ENCODE results near the gene MTHFD1L. TPM values are rescaled to one million over a fixed set of nuclear protein-coding genes. Genes with fewer than 3 reads are reported as not detected.

The MTHFD1L gene
- total RNA-seq, 1 experiment from 2014 or later, result 47.8 TPM

DNA sequence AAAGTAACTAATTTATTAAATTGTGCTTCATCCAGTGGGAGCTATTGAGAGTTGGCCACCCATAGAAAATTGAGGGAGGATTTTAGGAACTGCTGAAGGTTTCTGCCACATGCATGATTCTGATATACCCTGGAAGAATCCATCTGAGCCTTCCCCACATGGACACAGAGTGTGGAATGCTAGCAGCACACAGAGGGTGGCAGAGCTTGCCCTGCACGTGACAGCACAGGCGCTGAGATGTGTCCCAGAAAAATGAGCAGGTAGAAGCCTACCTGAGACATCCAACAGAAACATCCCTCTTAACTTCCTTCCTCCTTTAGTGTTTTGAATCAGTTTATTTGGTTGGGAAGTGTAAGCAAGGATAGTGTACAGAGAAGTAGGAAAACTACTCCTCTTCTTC is 96.9 kb downstream of the MTHFD1L start:
- Mint-ChIP-seq H3K4me3 (ENCODE audit: low read depth, unreplicated experiment) (no peak overlapping the region), H3K9me3 (ENCODE audit: low read depth, unreplicated experiment) (no peaks in the 10 kb centered on the region), H3K27me3 (ENCODE audit: unreplicated experiment) (no peaks in the 10 kb centered on the region), H3K36me3 (ENCODE audit: insufficient read depth, unreplicated experiment) (peaks cover 18% of the 10 kb centered on the region), H3K4me1 (ENCODE audit: low read depth, unreplicated experiment) (no peaks in the 10 kb centered on the region), H3K27ac (ENCODE audit: unreplicated experiment) (no peak overlapping the region)
- intact Hi-C loops (cut with micrococcal nuclease; ENCODE audit: unreplicated experiment), result no loop called here
- no peak for DNase-seq
- CTCF ChIA-PET, result interaction anchor here (0.7 kb wide), 1 partner anchor 36 kb away, joined by 3 read pairs; no protein-coding TSS in a partner anchor
- no TSS peak for BruUV-seq (replicated peaks)
- TF ChIP-seq, protein P1, sequence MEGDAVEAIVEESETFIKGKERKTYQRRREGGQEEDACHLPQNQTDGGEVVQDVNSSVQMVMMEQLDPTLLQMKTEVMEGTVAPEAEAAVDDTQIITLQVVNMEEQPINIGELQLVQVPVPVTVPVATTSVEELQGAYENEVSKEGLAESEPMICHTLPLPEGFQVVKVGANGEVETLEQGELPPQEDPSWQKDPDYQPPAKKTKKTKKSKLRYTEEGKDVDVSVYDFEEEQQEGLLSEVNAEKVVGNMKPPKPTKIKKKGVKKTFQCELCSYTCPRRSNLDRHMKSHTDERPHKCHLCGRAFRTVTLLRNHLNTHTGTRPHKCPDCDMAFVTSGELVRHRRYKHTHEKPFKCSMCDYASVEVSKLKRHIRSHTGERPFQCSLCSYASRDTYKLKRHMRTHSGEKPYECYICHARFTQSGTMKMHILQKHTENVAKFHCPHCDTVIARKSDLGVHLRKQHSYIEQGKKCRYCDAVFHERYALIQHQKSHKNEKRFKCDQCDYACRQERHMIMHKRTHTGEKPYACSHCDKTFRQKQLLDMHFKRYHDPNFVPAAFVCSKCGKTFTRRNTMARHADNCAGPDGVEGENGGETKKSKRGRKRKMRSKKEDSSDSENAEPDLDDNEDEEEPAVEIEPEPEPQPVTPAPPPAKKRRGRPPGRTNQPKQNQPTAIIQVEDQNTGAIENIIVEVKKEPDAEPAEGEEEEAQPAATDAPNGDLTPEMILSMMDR (IDR thresholded peaks at IDR 0.05; ENCODE audit: unreplicated experiment), result no peak

DNA sequence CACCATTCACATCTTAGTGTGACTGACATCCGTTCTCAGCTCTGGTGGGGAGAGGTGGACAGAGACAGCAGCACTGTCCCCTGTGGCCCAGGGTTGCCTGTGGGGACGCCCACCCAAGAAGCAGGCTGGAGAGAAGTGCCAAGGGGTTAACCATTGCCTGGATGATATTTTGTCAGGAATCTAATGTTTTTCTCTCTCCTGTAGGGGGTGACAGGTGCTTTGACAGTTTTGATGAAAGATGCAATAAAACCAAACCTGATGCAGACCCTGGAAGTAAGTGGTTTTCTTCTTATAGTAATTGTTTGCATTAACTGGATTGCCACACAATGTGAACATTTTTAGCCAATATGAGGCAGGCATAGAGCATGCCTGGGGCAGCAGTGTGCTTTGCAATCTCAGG is 99.3 kb downstream of the MTHFD1L start:
- H3K36me3 Mint-ChIP-seq (ENCODE audit: insufficient read depth, unreplicated experiment), result peaks cover 26% of the 10 kb centered on the region

DNA sequence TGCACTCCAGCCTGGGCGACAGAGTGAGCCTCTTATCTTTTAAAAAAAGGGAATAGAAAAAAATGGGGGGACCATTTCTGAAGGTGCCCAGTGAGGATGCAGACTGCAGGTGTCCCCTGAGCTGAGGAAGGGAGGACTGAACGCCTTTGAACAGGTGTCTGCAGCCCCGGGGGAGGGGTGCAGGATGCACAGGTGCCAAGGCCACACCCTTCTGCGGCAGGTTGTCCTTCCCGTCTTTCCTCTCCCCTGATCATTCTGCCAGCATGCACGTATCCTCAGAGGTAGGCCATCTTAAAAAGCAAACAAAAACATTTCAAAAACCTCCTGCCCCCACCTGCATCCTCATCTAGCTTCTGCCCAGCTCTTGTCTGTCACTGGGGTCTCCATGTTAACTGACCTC is 101.3 kb downstream of the MTHFD1L start:
- no peak overlapping the region for H3K4me3 Mint-ChIP-seq (ENCODE audit: low read depth, unreplicated experiment)
- no peaks in the 10 kb centered on the region for H3K9me3 Mint-ChIP-seq (ENCODE audit: low read depth, unreplicated experiment)
- peaks cover 26% of the 10 kb centered on the region for H3K36me3 Mint-ChIP-seq (ENCODE audit: insufficient read depth, unreplicated experiment)
- intact Hi-C loops (cut with micrococcal nuclease; ENCODE audit: unreplicated experiment), result no loop called here
- H3K27me3 Mint-ChIP-seq (ENCODE audit: unreplicated experiment), result no peaks in the 10 kb centered on the region
- TF ChIP-seq, protein P1 (IDR thresholded peaks at IDR 0.05; ENCODE audit: unreplicated experiment), result no peak
- CTCF ChIA-PET, result no interaction called here
- H3K27ac Mint-ChIP-seq (ENCODE audit: unreplicated experiment), result peak overlapping the region; percentile 52
- no peak for DNase-seq
- H3K4me1 Mint-ChIP-seq (ENCODE audit: low read depth, unreplicated experiment), result no peaks in the 10 kb centered on the region
- no TSS peak for BruUV-seq (replicated peaks)

More for the DNA sequence above, 99.3 kb downstream of the MTHFD1L start:
- no peaks in the 10 kb centered on the region for H3K4me1 Mint-ChIP-seq (ENCODE audit: low read depth, unreplicated experiment)
- intact Hi-C loops (cut with micrococcal nuclease; ENCODE audit: unreplicated experiment), result no loop called here
- CTCF ChIA-PET, result no interaction called here
- no peak overlapping the region for H3K27ac Mint-ChIP-seq (ENCODE audit: unreplicated experiment)
- H3K27me3 Mint-ChIP-seq (ENCODE audit: unreplicated experiment), result no peaks in the 10 kb centered on the region
- TF ChIP-seq, protein P1 (IDR thresholded peaks at IDR 0.05; ENCODE audit: unreplicated experiment), result no peak
- H3K4me3 Mint-ChIP-seq (ENCODE audit: low read depth, unreplicated experiment), result no peak overlapping the region
- no peak for DNase-seq
- no peaks in the 10 kb centered on the region for H3K9me3 Mint-ChIP-seq (ENCODE audit: low read depth, unreplicated experiment)
- no TSS peak for BruUV-seq (replicated peaks)

DNA sequence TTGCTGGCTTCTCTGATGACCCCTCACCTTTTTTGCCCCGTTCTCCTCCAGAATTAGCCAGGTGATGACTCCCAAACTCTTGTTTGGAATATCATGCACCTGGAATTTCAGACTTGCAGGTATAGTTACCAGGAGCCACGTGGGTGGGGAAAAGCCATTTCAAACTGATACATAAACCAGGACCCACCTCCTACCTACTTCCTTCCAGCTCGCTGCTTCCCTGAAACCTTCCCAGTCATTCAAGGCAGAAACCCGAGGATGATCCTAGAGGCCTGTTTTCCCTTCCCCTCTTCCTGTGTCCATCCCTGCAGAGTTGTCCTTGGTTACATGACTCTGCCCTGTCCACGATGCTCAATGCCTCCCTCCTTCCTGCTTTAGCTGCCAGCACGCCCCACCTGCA is 101.9 kb downstream of the MTHFD1L start:
- Mint-ChIP-seq H3K4me3 (ENCODE audit: low read depth, unreplicated experiment) (no peak overlapping the region), H3K9me3 (ENCODE audit: low read depth, unreplicated experiment) (no peaks in the 10 kb centered on the region), H3K27ac (ENCODE audit: unreplicated experiment) (peak overlapping the region; percentile 52), H3K4me1 (ENCODE audit: low read depth, unreplicated experiment) (no peaks in the 10 kb centered on the region), H3K36me3 (ENCODE audit: insufficient read depth, unreplicated experiment) (peaks cover 26% of the 10 kb centered on the region), H3K27me3 (ENCODE audit: unreplicated experiment) (no peaks in the 10 kb centered on the region)
- TF ChIP-seq, protein P1 (IDR thresholded peaks at IDR 0.05; ENCODE audit: unreplicated experiment), result no peak
- CTCF ChIA-PET, result no interaction called here
- intact Hi-C loops (cut with micrococcal nuclease; ENCODE audit: unreplicated experiment), result no loop called here
- no TSS peak for BruUV-seq (replicated peaks)
- DNase-seq, result no peak

Data from Calu3 (cell line).